ENCODE measurements around the gene TLE6. TPM values are rescaled to one million over a fixed set of nuclear protein-coding genes. Genes with fewer than 3 reads are reported as not detected.
"Not testable (repeated sequence)": the region's sequence is repeated elsewhere in the genome, so short reads cannot be mapped to it uniquely, and the experiment has no call there.

The TLE6 gene
- total and polyA plus RNA-seq, 4 donors, result 1.6 to 5.0 (median 4.6) TPM

DNA sequence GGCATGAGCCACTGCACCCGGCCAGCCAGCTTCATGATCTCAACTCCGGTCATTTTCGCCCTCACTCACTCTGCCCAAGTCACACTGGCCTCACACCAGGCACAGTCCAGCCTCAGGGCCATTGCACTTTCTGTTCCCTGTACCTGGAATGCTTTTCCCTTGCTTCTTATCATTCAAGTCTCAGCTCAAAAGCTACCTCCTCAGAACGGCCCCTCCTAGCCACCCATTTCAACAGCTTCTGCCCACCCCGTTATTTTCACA, 54.2 kb downstream of the TLE6 start:
- no peak overlapping the region for H3K4me3 ChIP-seq (ENCODE audit: low read depth, low read length)
- no peaks in the 10 kb centered on the region for H3K9me3 ChIP-seq (ENCODE audit: control insufficient read depth, insufficient read depth, low read length)
- H3K36me3 ChIP-seq (ENCODE audit: control insufficient read depth, insufficient read depth, low read length), result peaks cover 5% of the 10 kb centered on the region
- H3K27me3 ChIP-seq (ENCODE audit: control insufficient read depth, insufficient read depth, low read length), result peaks cover 52% of the 10 kb centered on the region
- H3K4me1 ChIP-seq (ENCODE audit: control insufficient read depth, insufficient read depth, low read length), result peaks cover 52% of the 10 kb centered on the region
- DNase-seq (ENCODE audit: low read depth in 4 of 6, low spot score in 6 of 6), result no peak
- H3K27ac ChIP-seq (ENCODE audit: low read depth, low read length), result no peak overlapping the region
- WGBS (ENCODE audit: insufficient coverage), result 71% methylated on average over 3 of the region's 5 CpGs

DNA sequence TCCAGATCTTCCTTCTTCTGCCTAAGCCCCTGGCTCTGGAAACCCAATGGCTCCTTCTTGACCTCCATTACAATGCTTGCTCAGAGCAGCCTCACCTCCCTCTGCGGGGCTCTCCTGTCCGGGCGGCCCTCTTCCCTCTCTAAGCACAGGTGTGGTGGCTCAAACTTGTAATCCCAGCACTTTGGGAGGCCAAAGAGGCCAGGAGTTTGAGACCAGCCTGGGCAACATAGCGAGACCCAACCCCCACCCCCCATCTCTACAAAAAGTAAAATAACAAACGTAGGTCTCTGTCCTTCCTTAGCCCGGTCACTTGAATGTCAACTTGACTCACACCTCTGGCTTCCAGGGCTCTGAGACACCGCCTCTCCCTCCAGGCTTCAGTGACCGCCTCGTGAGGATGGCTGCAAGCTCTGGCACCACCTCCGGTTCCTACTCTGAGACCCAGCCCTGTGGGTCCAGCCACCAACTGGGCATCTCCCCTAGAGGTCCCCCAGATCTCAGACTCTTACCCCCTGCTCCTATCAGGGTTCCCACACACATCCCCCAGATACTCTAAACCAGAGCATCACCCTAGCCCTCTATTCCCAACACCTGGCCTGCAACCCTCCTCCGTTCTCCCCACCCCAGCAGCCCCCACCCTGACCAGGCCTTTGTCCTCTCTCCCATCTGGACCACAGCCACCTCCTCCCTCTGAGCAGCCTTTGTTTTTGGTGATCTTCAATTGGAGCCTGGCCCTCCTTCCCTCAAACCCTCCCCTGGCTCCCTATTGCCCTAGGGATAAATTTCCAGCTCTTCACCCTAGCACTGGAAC, 56.4 kb downstream of the TLE6 start:
- DNase-seq (ENCODE audit: low read depth in 4 of 6, low spot score in 6 of 6), result no peak
- Histone ChIP-seq H3K36me3 (ENCODE audit: control insufficient read depth, insufficient read depth, low read length) (no peaks in the 10 kb centered on the region), H3K4me3 (ENCODE audit: low read depth, low read length) (no peak overlapping the region), H3K27ac (ENCODE audit: low read depth, low read length) (no peak overlapping the region), H3K27me3 (ENCODE audit: control insufficient read depth, insufficient read depth, low read length) (peaks cover 35% of the 10 kb centered on the region), H3K9me3 (ENCODE audit: control insufficient read depth, insufficient read depth, low read length) (no peaks in the 10 kb centered on the region), H3K4me1 (ENCODE audit: control insufficient read depth, insufficient read depth, low read length) (peaks cover 40% of the 10 kb centered on the region)
- WGBS (ENCODE audit: insufficient coverage), result 67% methylated on average over 11 of the region's 11 CpGs

DNA sequence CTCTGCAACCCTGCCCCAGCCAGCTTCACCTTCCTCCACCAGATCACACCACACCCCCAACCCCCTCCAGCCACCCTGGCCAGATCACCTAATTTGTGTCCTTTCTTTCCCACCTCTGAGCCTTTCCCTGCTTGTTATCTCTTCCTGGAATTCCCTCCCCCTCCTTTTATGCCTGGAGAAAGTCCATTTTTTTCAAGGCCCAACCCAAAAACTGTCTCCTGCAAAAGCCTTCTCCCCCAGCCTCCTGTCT, 57.0 kb downstream of the TLE6 start:
- Histone ChIP-seq H3K9me3 (ENCODE audit: control insufficient read depth, insufficient read depth, low read length) (no peaks in the 10 kb centered on the region), H3K4me1 (ENCODE audit: control insufficient read depth, insufficient read depth, low read length) (peaks cover 39% of the 10 kb centered on the region), H3K4me3 (ENCODE audit: low read depth, low read length) (no peak overlapping the region), H3K27ac (ENCODE audit: low read depth, low read length) (no peak overlapping the region), H3K27me3 (ENCODE audit: control insufficient read depth, insufficient read depth, low read length) (peaks cover 34% of the 10 kb centered on the region), H3K36me3 (ENCODE audit: control insufficient read depth, insufficient read depth, low read length) (no peaks in the 10 kb centered on the region)
- no peak for DNase-seq (ENCODE audit: low read depth in 4 of 6, low spot score in 6 of 6)

DNA sequence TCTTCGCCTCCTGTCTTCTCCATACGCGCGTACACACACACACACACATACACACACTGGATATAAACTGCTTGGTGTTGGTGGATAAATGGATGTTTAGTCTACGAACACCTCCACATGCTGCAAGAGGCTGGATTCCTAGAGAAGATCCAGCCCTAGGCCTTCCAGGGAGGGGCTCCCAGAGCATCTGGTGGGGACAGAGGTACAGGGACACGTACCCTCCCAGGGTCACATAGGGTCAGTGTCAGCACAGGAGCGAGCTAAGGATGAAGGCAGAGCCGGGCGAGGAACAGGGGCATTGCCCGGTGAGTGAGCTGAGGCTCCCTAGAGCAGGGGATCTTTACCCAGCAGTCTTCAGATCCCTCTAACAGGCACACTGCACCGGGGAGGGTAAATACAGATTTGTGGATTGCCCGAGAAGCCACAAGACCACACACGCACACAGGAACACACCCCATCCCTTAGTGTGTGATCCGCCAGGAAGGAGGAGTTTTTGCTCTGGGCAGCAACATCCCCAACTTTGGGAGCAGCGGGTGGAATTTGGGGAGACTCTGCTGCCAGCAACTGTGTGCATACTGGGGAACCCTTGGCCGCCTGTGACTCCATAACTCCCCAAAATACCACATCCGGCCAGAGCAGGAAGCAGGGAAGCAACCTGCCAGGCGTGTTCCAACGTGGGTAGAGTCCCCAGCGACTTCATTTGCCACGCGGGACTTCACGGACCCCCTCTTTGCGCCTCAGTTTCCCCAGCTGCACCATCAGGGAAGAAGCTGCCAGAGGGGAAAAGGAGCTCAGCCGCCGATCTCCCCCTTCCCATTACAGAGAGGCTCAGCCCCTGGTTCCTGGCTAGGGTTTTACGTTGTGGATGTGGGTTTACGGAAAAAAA, 57.5 kb downstream of the TLE6 start:
- Histone ChIP-seq H3K36me3 (ENCODE audit: control insufficient read depth, insufficient read depth, low read length) (no peaks in the 10 kb centered on the region), H3K27me3 (ENCODE audit: control insufficient read depth, insufficient read depth, low read length) (peaks cover 36% of the 10 kb centered on the region), H3K4me3 (ENCODE audit: low read depth, low read length) (peak overlapping the region; percentile 52), H3K4me1 (ENCODE audit: control insufficient read depth, insufficient read depth, low read length) (peaks cover 38% of the 10 kb centered on the region), H3K27ac (ENCODE audit: low read depth, low read length) (peak overlapping the region; percentile 94), H3K9me3 (ENCODE audit: control insufficient read depth, insufficient read depth, low read length) (no peaks in the 10 kb centered on the region)
- WGBS (ENCODE audit: insufficient coverage), result 5% methylated on average over 10 of the region's 28 CpGs
- DNase-seq (ENCODE audit: low read depth in 4 of 6, low spot score in 6 of 6), result peak in 2 of 6 donors; percentile 66 to 77

DNA sequence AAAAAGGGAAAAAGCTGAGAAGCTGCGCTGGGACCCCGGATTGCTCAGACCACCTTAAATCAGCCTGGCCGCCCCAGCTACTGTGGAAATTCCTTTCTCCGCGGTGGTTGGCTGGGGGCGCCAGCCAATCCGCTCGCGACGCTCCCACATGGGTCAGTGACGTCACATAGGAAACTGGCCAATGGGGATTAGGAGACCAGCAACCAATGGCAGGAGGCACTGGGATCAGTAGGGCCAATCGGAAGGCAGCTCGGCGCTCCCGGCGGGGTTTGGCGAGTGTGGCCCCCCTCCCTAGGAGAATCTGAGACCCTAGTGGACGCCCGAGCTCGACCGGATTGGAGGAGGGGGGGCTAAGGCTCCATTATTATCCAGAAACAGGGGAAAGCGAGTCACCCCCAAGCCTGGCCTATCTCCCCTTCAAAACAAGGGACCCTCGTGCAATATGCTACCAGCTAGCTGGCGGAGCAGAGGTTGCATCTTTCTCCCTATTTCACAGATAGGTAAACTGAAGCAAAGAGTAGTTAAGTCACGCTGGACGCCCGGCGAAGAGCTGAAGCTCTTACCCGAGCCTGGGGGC, 58.3 kb downstream of the TLE6 start:
- WGBS (ENCODE audit: insufficient coverage), result under 1% methylated on average over 20 of the region's 29 CpGs
- peak; percentile 99 to 100 (median 100) for DNase-seq (ENCODE audit: low read depth in 4 of 6, low spot score in 6 of 6)
- Histone ChIP-seq H3K9me3 (ENCODE audit: control insufficient read depth, insufficient read depth, low read length) (no peaks in the 10 kb centered on the region), H3K4me3 (ENCODE audit: low read depth, low read length) (peak overlapping the region; percentile 64), H3K4me1 (ENCODE audit: control insufficient read depth, insufficient read depth, low read length) (peaks cover 42% of the 10 kb centered on the region), H3K27me3 (ENCODE audit: control insufficient read depth, insufficient read depth, low read length) (peaks cover 30% of the 10 kb centered on the region), H3K27ac (ENCODE audit: low read depth, low read length) (peak overlapping the region; percentile 94), H3K36me3 (ENCODE audit: control insufficient read depth, insufficient read depth, low read length) (no peaks in the 10 kb centered on the region)

DNA sequence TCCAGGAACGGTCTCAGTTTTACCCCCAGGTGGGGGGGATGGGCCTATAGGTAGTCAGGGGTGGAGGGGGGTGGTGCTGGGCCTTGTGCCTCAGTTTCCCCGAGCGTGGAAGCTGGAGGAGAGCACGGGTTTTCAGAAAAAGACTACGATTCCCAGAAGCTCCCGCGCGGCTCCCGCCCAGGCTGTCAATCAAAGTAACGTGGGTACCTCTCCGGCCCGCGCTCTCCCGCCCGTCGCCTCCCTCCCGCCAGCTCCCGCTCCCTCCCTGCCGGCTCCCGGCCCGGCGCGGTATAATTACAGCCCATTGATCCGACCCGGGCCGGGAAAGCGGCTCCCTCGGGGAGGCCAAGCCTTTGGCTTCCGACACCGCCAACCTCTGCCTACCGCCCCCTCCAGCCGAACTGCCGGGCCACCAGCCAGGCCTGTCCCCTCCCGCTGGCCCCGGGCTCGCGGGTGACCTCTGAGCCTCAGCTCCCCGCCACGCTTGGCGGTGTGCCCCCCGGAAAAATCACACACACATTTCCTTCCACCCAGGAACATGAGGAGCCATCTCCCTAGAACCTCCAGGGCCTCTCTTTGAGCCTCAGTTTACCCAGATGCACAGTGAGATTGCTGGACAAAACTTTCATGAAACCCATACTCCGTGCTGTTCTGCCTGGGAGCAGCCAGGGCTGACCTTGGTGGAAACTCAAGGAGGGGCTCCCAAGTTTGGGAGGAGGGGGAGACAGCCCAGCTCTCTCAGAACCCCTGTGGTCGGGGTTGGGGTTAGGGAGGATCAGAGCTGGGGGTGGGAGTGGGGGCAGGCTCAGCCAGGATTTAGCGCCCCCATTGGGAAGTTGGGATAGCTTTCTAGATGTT, 59.0 kb downstream of the TLE6 start:
- Histone ChIP-seq H3K4me1 (ENCODE audit: control insufficient read depth, insufficient read depth, low read length) (peaks cover 44% of the 10 kb centered on the region), H3K27ac (ENCODE audit: low read depth, low read length) (peak overlapping the region; percentile 94), H3K36me3 (ENCODE audit: control insufficient read depth, insufficient read depth, low read length) (no peaks in the 10 kb centered on the region), H3K9me3 (ENCODE audit: control insufficient read depth, insufficient read depth, low read length) (no peaks in the 10 kb centered on the region), H3K4me3 (ENCODE audit: low read depth, low read length) (peak overlapping the region; percentile 64), H3K27me3 (ENCODE audit: control insufficient read depth, insufficient read depth, low read length) (peaks cover 24% of the 10 kb centered on the region)
- under 1% methylated on average over 44 of the region's 44 CpGs for WGBS (ENCODE audit: insufficient coverage)
- DNase-seq (ENCODE audit: low read depth in 4 of 6, low spot score in 6 of 6), result peak; percentile 88 to 98 (median 91)

DNA sequence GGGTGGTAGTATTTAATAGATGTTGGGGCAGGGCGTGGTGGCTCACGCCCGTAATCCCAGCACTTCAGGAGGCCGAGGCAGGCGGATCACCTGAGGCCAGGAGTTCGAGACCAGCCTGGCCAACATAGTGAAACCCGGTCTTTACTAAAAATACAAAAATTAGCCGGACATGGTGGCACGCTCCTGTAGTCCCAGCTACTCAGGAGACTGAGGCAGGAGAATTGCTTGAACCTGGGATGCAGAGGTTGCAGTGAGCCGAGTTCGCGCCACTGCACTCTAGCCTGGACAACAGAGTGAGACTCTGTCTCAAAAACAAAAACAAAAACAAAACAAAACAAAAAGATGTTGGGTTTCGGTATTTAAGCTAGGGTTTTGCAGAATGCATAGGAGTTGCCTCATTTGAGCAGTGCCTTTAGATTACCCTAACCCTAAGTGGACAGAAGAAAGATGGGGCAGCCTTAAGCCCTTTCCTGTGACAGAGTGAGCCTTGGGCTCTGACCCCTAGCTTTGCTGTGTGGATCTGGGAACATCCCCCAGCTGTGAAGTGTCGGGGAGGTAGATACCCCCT, 59.7 kb downstream of the TLE6 start:
- H3K27me3 ChIP-seq (ENCODE audit: control insufficient read depth, insufficient read depth, low read length), result peaks cover 19% of the 10 kb centered on the region
- 54% methylated on average over 12 of the region's 14 CpGs for WGBS (ENCODE audit: insufficient coverage)
- H3K9me3 ChIP-seq (ENCODE audit: control insufficient read depth, insufficient read depth, low read length); DNase-seq (ENCODE audit: low read depth in 4 of 6, low spot score in 6 of 6); H3K36me3 ChIP-seq (ENCODE audit: control insufficient read depth, insufficient read depth, low read length); H3K4me3 ChIP-seq (ENCODE audit: low read depth, low read length): not testable (repeated sequence)
- peak overlapping the region; percentile 84 for H3K27ac ChIP-seq (ENCODE audit: low read depth, low read length)
- H3K4me1 ChIP-seq (ENCODE audit: control insufficient read depth, insufficient read depth, low read length), result peaks cover 51% of the 10 kb centered on the region

DNA sequence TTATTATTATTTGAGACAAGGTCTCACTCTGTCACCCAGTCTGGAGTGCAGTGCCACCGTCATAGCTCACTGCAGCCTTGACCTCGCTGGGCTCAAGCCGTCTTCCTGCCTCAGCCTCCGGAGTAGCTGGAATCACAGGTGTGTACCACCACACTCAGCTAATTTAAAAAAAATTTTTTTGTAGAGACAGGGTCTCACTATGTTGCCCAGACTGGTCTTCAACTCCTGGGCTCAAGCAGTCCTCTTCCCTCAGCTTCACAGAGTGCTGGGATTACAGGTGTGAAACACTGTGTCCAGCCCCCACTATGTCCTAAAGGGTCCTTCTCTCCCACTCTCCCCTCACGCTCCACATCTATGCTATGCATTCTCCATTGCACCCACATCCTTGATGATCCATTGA, 60.9 kb downstream of the TLE6 start:
- no peak for DNase-seq (ENCODE audit: low read depth in 4 of 6, low spot score in 6 of 6)
- peaks cover 52% of the 10 kb centered on the region for H3K4me1 ChIP-seq (ENCODE audit: control insufficient read depth, insufficient read depth, low read length)
- no peaks in the 10 kb centered on the region for H3K9me3 ChIP-seq (ENCODE audit: control insufficient read depth, insufficient read depth, low read length)
- 68% methylated on average over 3 of the region's 5 CpGs for WGBS (ENCODE audit: insufficient coverage)
- no peak overlapping the region for H3K4me3 ChIP-seq (ENCODE audit: low read depth, low read length)
- H3K36me3 ChIP-seq (ENCODE audit: control insufficient read depth, insufficient read depth, low read length), result no peaks in the 10 kb centered on the region
- H3K27me3 ChIP-seq (ENCODE audit: control insufficient read depth, insufficient read depth, low read length), result peaks cover 16% of the 10 kb centered on the region
- no peak overlapping the region for H3K27ac ChIP-seq (ENCODE audit: low read depth, low read length)

DNA sequence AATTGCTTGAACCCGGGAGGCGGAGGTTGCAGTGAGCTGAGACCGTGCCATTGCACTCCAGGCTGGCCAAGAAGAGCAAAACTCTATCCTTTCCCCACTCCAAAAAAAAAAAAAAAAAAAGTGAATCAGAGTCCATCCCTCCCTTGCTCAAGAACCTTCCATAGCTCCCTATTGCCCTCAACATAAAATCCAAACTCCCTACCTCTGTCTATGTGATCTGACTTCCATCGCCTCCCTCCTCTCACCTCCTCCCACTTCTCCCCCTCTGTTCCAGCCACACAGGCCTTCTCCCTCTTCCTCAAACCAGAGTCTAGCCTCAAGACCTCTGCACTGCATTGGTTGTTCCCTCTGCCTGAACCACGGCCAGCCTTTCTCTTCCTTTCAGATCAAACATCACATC, 61.8 kb downstream of the TLE6 start:
- WGBS (ENCODE audit: insufficient coverage), result 72% methylated on average over 2 of the region's 5 CpGs
- no peak for DNase-seq (ENCODE audit: low read depth in 4 of 6, low spot score in 6 of 6)
- H3K36me3 ChIP-seq (ENCODE audit: control insufficient read depth, insufficient read depth, low read length), result no peaks in the 10 kb centered on the region
- no peaks in the 10 kb centered on the region for H3K9me3 ChIP-seq (ENCODE audit: control insufficient read depth, insufficient read depth, low read length)
- peaks cover 10% of the 10 kb centered on the region for H3K27me3 ChIP-seq (ENCODE audit: control insufficient read depth, insufficient read depth, low read length)
- no peak overlapping the region for H3K27ac ChIP-seq (ENCODE audit: low read depth, low read length)
- peaks cover 44% of the 10 kb centered on the region for H3K4me1 ChIP-seq (ENCODE audit: control insufficient read depth, insufficient read depth, low read length)
- H3K4me3 ChIP-seq (ENCODE audit: low read depth, low read length), result no peak overlapping the region

Data from spinal cord (tissue), 10 donors.